HuH-7.5 (cell line): ENCODE results near the gene SHF.
A peak's percentile ranks its signal among the peaks of the same experiment; 100 is the strongest.

Experiments
- DNase-seq: peaks from one replicate; pipeline ENCODE4 v3.0.0; 2011; ENCODE audit warnings: low spot score

Gene SHF

DNA sequence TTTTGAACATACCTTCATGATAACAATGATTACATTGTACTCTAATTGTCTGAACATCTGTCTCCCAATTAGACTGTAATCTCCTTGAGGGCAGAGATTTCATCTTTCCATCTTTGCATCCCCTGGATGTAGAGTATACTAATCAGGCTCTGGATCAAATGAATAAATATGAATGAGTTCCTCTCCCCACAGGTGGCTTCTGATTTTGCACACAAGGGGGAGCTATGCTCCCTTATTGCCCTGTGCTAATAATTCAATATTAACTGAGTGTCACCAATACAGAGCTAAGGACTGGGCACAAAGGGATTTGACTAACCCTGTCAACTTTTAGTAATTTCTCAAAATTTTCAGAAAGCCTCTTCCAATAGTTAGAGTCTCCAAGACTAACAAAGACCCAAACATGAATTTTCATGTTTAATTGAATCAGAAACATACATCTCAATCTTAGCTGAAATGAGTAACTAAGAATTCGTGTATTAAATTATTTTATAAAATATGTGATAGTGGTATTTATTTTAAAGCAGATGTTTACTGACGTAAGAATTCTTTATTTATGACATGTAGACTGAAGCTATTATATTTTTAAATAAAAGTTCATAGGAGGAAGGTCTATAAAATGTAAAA is 61.1 kb downstream of the SHF start:
- DNase-seq = no peak

DNA sequence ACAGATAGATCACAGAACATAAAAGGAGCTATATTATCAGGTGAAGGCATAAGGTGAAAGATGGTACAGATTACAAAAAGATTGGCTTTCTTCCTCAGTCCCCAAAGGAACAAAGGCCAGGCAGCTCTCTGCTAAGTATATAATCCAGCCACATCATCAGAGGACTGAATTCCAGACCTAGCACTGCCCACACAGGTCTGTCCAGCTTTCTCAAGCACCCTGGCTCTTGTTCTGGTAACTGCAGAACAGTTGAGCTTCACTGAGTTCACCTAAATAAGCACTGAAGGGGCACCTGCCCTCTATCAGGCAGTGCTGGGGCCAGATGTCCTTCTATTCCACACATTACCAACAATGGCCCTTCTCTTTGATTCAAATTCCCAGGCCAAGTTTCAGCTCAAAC is 64.4 kb downstream of the SHF start:
- DNase-seq = no peak

DNA sequence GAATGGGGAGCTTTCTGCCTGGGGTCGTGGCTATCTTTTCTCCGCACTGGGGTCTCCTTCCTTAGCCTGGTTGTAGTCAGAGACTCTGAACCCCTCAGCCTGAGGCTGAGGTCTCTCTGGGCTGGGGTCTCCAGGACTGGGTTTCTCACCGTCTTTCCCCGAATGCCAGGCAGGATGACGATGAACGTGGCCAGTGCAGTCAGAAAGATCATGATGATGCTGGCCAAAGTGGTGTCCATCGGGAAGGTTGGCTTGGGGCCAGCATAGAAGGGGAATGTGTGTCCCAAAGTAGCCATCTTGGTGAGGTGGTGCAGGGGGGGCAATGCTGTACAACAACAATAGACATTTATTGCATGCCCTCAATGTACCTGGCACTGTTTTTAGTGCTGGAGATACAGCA is 65.0 kb downstream of the SHF start:
- DNase-seq = no peak

DNA sequence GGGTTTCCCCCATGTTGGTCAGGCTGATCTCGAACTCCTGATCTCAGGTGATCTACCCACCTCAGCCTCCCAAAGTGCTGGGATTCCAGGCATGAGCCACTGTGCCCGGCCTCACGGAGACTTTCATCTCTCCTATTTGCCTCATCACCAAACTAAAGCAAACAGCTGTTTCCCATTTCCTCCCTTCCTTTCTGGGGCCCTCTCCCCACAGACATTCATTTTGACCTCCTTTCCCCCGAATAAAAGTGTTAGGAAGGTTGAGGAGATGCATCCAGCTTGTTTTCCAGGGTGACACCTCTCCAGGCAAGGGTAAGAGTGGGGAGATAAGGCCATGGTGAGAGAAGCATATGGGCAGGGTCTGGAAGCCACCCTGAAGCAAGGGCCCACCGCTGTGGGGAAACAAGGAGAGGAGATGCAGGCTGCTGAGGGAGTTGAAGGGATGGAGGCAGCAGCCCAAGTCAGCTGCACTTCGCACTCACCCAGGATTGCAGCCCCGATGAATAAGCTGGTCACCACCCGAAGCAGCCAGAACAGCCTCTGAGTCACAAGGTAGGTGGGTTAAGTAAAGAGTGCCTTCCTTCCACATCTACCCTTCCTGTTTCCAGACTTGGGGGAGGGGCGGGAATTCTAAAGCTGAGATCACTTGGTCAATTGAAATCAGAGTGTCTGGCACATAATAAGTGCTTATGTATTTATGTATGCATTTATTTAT is 65.9 kb downstream of the SHF start:
- DNase-seq = no peak

DNA sequence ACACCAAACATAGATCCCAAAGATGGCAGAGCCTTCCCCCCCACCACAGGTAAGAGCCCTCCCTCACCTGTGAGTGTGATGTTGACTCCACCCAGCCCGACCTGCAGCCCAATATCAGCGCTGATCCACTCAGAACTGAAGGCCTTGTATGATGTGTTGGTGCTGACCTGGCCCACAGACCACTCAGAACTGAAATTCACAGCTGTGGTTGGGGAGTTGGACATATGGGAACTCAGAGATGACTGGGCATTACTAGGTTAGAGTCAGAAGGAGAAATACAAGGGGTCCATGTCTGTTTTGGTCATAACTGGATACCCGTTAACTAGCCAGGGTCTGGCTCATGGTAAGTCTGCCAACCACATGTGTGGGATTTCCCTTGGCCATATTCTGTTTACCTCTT is 66.7 kb downstream of the SHF start:
- no peak for DNase-seq

DNA sequence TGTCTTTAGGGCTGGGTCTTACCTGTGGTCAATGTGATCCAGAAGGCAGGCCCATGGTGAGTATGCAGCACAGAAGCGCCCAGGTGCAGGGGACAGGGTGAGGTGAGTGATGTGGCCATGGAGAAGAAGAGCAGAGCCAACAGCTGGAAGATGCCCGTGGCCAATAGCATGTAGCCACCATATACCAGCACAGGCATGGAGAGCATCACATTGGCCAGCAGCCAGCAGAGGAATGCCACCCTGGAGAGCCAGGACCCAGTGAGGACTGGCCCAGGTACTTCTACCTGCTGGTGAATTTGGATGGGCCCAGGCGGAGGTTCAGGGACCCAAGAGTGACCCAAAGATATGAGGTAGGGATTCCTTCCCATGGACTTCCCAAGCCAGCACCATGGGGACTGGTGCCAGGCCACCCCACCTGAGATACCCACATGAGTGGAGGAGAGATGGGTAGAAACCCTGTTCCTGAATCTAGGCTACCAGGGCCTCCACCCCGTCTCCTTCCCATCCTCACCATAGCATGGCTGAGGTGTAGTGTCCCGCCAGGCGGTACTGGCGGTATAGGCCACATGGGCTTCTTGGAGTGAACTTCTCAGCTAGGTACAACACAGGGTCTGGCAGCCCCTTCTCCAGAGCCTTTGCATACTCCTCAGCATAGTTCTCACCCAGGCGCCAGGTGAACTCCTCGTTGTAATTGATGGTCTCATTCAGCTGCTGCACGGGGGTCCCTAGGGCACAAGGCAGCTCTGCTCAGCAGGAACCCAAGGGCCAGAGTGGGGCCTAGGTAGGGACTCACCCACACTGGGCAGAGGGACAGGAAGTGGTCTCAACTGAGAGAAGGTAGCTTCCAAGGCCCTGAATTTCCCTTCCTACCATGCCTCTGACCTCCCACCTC is 67.4 kb downstream of the SHF start:
- DNase-seq = no peak

DNA sequence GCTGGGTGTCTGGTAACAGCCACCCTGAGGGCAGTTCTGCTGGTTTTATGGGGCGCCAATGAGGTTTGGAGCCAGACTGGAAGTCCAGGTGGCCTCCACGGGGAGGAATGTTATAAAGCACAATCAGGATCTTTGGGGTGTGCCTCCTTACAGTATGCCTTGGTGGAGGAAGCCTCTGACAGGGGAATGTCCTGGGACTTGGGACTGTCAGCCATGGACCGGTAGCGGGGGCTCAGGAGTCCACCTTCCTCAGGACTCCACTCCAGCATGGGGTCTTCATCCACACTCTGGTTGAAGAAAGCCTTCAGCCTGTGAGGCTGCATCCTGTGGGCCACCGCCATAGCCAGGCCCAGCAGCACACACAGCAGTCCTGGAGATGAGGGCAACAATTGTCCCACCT is 68.8 kb downstream of the SHF start:
- no peak for DNase-seq

DNA sequence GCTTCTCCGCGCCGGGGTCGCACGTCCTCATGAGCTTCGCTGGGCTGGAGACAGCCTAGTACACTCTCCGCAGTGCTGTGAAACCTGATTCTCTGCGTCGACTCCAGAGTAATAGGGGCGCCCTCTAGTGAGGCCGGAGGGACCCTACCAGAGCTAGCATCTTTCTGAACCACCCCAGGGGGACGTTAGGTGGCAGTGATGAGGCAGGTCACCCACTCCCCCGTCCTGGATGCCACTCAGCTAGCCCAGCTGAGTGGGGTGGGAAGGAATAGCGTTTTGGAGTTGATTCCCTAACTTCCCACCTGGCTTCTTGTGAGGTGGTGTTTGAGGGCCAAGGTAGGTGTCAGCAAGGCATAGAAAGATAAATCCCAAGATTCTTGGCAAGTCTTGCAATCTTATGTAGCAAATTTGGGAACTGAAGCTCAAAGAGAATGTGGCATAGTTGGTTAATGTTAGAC is 69.6 kb downstream of the SHF start:
- peak; percentile 98 for DNase-seq

DNA sequence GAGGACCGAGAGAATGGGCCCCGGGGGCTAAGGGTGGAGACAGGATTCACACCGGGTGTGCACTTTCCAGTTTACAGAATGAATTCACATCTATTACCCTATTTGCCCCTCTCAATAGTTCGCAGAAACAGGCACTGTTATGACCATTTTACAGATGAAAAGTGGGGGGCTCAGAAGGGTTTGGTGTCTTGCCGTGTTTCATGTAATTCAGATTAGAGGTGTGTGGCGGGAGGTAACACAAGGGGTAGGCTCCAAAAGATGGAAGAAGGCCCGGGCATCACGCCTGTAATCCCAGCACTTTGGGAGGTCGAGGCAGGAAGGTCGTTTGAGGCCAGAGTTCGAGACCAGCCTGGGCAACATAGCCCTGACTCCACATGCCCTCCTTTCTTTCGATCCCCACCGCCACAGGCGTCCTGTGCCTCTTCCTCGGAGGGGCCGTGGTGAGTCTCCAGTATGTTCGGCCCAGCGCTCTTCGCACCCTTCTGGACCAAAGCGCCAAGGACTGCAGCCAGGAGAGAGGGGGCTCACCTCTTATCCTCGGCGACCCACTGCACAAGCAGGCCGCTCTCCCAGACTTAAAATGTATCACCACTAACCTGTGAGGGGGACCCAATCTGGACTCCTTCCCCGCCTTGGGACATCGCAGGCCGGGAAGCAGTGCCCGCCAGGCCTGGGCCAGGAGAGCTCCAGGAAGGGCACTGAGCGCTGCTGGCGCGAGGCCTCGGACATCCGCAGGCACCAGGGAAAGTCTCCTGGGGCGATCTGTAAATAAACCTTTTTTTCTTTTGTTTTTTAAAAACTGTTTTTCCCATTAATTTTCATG is 70.2 kb downstream of the SHF start:
- DNase-seq = no peak
